ENCODE results near the gene ANKRD62.
"Not testable (repeated sequence)": the region's sequence is repeated elsewhere in the genome, so short reads cannot be mapped to it uniquely, and the experiment has no call there.

Gene ANKRD62

GRCh38 chr18:12065397-12065796 lies 28.2 kb upstream of the ANKRD62 start:
- no peak for DNase-seq

- DNase-seq: no peak
Measured at GRCh38 chr18:12066910-12067511, 26.6 kb upstream of the ANKRD62 start.

- DNase-seq: no peak
Measured at GRCh38 chr18:12067671-12068070, 26.0 kb upstream of the ANKRD62 start.

- not testable (repeated sequence) for DNase-seq
Measured at GRCh38 chr18:12068316-12068949, 25.2 kb upstream of the ANKRD62 start.

GRCh38 chr18:12068950-12069320 lies 24.7 kb upstream of the ANKRD62 start:
- no peak for DNase-seq

GRCh38 chr18:12071066-12071465 lies 22.6 kb upstream of the ANKRD62 start:
- not testable (repeated sequence) for DNase-seq

GRCh38 chr18:12072996-12073395 lies 20.6 kb upstream of the ANKRD62 start:
- no peak for DNase-seq

- DNase-seq: no peak
Measured at GRCh38 chr18:12074736-12075135, 18.9 kb upstream of the ANKRD62 start.

- peak in 2 of 56 donors; percentile 5 to 20 for DNase-seq
Measured at GRCh38 chr18:12076424-12077140, 17.1 kb upstream of the ANKRD62 start.

GRCh38 chr18:12077994-12078393 lies 15.6 kb upstream of the ANKRD62 start:
- not testable (repeated sequence) for DNase-seq

- no peak for DNase-seq
Measured at GRCh38 chr18:12079491-12080237, 14.0 kb upstream of the ANKRD62 start.

GRCh38 chr18:12085136-12085535 lies 8.5 kb upstream of the ANKRD62 start:
- no peak for DNase-seq

- DNase-seq: no peak
Measured at GRCh38 chr18:12085786-12086185, 7.9 kb upstream of the ANKRD62 start.

- no peak for DNase-seq
Measured at GRCh38 chr18:12086249-12086648, 7.4 kb upstream of the ANKRD62 start.

GRCh38 chr18:12086677-12087470 lies 6.8 kb upstream of the ANKRD62 start:
- no peak for DNase-seq

GRCh38 chr18:12087471-12088025 lies 6.1 kb upstream of the ANKRD62 start:
- DNase-seq: no peak

- no peak for DNase-seq
Measured at GRCh38 chr18:12088096-12088495, 5.5 kb upstream of the ANKRD62 start.

GRCh38 chr18:12088731-12089375 lies 4.8 kb upstream of the ANKRD62 start:
- no peak for DNase-seq

GRCh38 chr18:12091538-12092141 lies 2.0 kb upstream of the ANKRD62 start:
- no peak for DNase-seq

Data from nucleus accumbens (tissue), 56 donors.